NB4 (cell line): ENCODE results near the gene DTNA.

Source experiments
- MYC ChIP-seq: IDR thresholded peaks from 2 replicates; pipeline ENCODE4 v1.6.1; 2011; ENCODE audit warnings: low read depth, low read length
- POLR2A ChIP-seq: IDR thresholded peaks from 2 replicates; pipeline ENCODE4 v1.6.1; 2011; ENCODE audit warnings: mild to moderate bottlenecking; ENCODE audit not compliant: insufficient read length; ENCODE audit errors: extremely low read depth
- TF ChIP-seq, protein P1 (sequence below): IDR thresholded peaks from 2 replicates; pipeline ENCODE4 v1.6.1; 2011; ENCODE audit warnings: low read depth, low read length
- TF ChIP-seq, protein P2 (sequence below): IDR thresholded peaks from one replicate; pipeline ENCODE4 v1.5.1; 2012; ENCODE audit warnings: low read depth, low read length

DNA sequence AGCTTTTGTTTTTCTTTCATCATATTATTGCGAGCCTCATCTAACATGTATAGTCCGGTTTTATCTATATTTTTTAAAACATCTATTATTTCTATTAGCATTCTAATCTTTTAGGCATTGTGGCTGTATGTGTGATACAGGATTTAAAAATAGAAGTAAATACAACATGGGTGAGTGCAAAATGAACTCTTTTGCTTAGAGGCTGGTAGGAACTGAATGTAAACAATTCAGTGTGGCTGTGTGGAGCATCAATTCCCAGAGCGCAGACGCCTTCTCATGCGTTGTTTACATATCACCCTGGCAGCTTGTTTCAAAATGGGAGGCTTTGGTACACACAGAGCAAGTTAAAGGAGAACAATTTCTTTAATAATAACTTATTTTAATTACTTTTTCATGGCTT, 836 bp downstream of the DTNA start:
- TF ChIP-seq, protein P1, sequence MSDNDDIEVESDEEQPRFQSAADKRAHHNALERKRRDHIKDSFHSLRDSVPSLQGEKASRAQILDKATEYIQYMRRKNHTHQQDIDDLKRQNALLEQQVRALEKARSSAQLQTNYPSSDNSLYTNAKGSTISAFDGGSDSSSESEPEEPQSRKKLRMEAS, result no peak
- TF ChIP-seq, protein P2, sequence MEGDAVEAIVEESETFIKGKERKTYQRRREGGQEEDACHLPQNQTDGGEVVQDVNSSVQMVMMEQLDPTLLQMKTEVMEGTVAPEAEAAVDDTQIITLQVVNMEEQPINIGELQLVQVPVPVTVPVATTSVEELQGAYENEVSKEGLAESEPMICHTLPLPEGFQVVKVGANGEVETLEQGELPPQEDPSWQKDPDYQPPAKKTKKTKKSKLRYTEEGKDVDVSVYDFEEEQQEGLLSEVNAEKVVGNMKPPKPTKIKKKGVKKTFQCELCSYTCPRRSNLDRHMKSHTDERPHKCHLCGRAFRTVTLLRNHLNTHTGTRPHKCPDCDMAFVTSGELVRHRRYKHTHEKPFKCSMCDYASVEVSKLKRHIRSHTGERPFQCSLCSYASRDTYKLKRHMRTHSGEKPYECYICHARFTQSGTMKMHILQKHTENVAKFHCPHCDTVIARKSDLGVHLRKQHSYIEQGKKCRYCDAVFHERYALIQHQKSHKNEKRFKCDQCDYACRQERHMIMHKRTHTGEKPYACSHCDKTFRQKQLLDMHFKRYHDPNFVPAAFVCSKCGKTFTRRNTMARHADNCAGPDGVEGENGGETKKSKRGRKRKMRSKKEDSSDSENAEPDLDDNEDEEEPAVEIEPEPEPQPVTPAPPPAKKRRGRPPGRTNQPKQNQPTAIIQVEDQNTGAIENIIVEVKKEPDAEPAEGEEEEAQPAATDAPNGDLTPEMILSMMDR, result no peak
- TF ChIP-seq POLR2A (no peak), MYC (no peak)
